ENCODE measurements around the gene FAM234B.

Gene FAM234B

GRCh38 chr12:13000616-13000924 is 43.6 kb upstream of the FAM234B start:
- no peaks in the 10 kb centered on the region for H3K36me3 ChIP-seq (replicated peaks; ENCODE audit: low read depth, low read length)
- TF ChIP-seq CTCF (IDR thresholded peaks at IDR 0.05; ENCODE audit: low read depth, low read length) (no peak), EZH2phosphoT487 (IDR thresholded peaks at IDR 0.05; ENCODE audit: low read depth) (no peak)
- no peaks in the 10 kb centered on the region for H3K4me1 ChIP-seq (ENCODE audit: low read length)
- no peaks in the 10 kb centered on the region for H3K9me3 ChIP-seq (ENCODE audit: insufficient read depth, low read length)
- H3K4me2 ChIP-seq (ENCODE audit: low read length): peak overlapping the region; percentile 73
- H3K27ac ChIP-seq (ENCODE audit: low read length): no peak overlapping the region
- peak overlapping the region; percentile 31 for H3K9ac ChIP-seq (ENCODE audit: low read length)
- H3K79me2 ChIP-seq (ENCODE audit: low read length): no peaks in the 10 kb centered on the region
- H4K20me1 ChIP-seq (ENCODE audit: insufficient read depth, low read length): no peaks in the 10 kb centered on the region
- peak overlapping the region; percentile 32 for H2AFZ ChIP-seq (ENCODE audit: low read depth, low read length)
- H3K27me3 ChIP-seq (ENCODE audit: low read depth, low read length): peaks cover 62% of the 10 kb centered on the region
- H3K4me3 ChIP-seq (ENCODE audit: low read length): peak overlapping the region; percentile 79

- Histone ChIP-seq H3K4me2 (ENCODE audit: low read length) (peak overlapping the region; percentile 73), H3K4me3 (ENCODE audit: low read length) (peak overlapping the region; percentile 79), H2AFZ (ENCODE audit: low read depth, low read length) (peak overlapping the region; percentile 32), H3K36me3 (replicated peaks; ENCODE audit: low read depth, low read length) (no peaks in the 10 kb centered on the region), H3K79me2 (ENCODE audit: low read length) (no peaks in the 10 kb centered on the region), H4K20me1 (ENCODE audit: insufficient read depth, low read length) (no peaks in the 10 kb centered on the region), H3K9ac (ENCODE audit: low read length) (peak overlapping the region; percentile 31), H3K4me1 (ENCODE audit: low read length) (no peaks in the 10 kb centered on the region), H3K9me3 (ENCODE audit: insufficient read depth, low read length) (no peaks in the 10 kb centered on the region), H3K27ac (ENCODE audit: low read length) (no peak overlapping the region), H3K27me3 (ENCODE audit: low read depth, low read length) (peaks cover 58% of the 10 kb centered on the region)
- TF ChIP-seq CTCF (IDR thresholded peaks at IDR 0.05; ENCODE audit: low read depth, low read length) (0 out of 2 replicates have a peak, but pooled peaks have one; percentile 6), EZH2phosphoT487 (IDR thresholded peaks at IDR 0.05; ENCODE audit: low read depth) (no peak)
These were observed 43.0 kb upstream of the FAM234B start for GRCh38 chr12:13000925-13001774.

- Histone ChIP-seq H3K9ac (ENCODE audit: low read length) (no peak overlapping the region), H3K27me3 (ENCODE audit: low read depth, low read length) (peaks cover 58% of the 10 kb centered on the region), H3K9me3 (ENCODE audit: insufficient read depth, low read length) (no peaks in the 10 kb centered on the region), H4K20me1 (ENCODE audit: insufficient read depth, low read length) (no peaks in the 10 kb centered on the region), H3K79me2 (ENCODE audit: low read length) (no peaks in the 10 kb centered on the region), H3K36me3 (replicated peaks; ENCODE audit: low read depth, low read length) (no peaks in the 10 kb centered on the region), H3K4me2 (ENCODE audit: low read length) (peak overlapping the region; percentile 73), H3K4me1 (ENCODE audit: low read length) (no peaks in the 10 kb centered on the region), H2AFZ (ENCODE audit: low read depth, low read length) (no peak overlapping the region), H3K4me3 (ENCODE audit: low read length) (peak overlapping the region; percentile 79), H3K27ac (ENCODE audit: low read length) (no peak overlapping the region)
- no peak for TF ChIP-seq CTCF (IDR thresholded peaks at IDR 0.05; ENCODE audit: low read depth, low read length)
- TF ChIP-seq EZH2phosphoT487 (IDR thresholded peaks at IDR 0.05; ENCODE audit: low read depth): no peak
These were observed 42.5 kb upstream of the FAM234B start for GRCh38 chr12:13001775-13002040.

GRCh38 chr12:13002301-13003097 is 41.7 kb upstream of the FAM234B start:
- H3K4me1 ChIP-seq (ENCODE audit: low read length): no peaks in the 10 kb centered on the region
- no peaks in the 10 kb centered on the region for H3K9me3 ChIP-seq (ENCODE audit: insufficient read depth, low read length)
- H2AFZ ChIP-seq (ENCODE audit: low read depth, low read length): no peak overlapping the region
- no peak overlapping the region for H3K4me3 ChIP-seq (ENCODE audit: low read length)
- H3K27me3 ChIP-seq (ENCODE audit: low read depth, low read length): peaks cover 55% of the 10 kb centered on the region
- no peaks in the 10 kb centered on the region for H3K79me2 ChIP-seq (ENCODE audit: low read length)
- no peak overlapping the region for H3K4me2 ChIP-seq (ENCODE audit: low read length)
- H4K20me1 ChIP-seq (ENCODE audit: insufficient read depth, low read length): no peaks in the 10 kb centered on the region
- no peak overlapping the region for H3K27ac ChIP-seq (ENCODE audit: low read length)
- TF ChIP-seq EZH2phosphoT487 (IDR thresholded peaks at IDR 0.05; ENCODE audit: low read depth): no peak
- TF ChIP-seq CTCF (IDR thresholded peaks at IDR 0.05; ENCODE audit: low read depth, low read length): no peak
- no peak overlapping the region for H3K9ac ChIP-seq (ENCODE audit: low read length)
- no peaks in the 10 kb centered on the region for H3K36me3 ChIP-seq (replicated peaks; ENCODE audit: low read depth, low read length)

All from OCI-LY3 (cell line).